Measurements from ENCODE around the gene GRM8.

Gene GRM8

DNA sequence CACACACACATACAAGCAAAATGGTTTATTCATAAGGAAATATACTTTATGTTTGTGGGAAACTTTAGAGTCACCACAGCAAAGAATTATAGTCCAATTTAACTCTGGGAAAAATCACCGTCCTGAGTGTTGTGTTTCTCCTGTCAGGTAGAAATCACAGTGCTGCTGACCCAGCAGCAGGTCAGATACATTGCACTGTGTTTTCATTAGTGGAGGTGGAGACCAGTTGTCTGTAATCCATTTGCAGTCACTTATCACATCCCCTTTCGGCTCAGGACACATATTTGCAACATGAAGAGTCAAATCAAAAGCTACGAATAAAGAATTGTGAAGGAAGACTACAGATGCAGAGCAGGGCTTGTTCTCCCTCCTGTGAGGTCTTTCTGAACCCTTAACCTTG lies 799.6 kb downstream of the GRM8 start:
- TF ChIP-seq ZNF274 (IDR thresholded peaks at IDR 0.05; ENCODE audit: low read depth, low read length), result no peak
- no peak overlapping the region for H3K4me3 ChIP-seq (ENCODE audit: low read length)

GRCh38 chr7:126450269-126450671 lies 802.5 kb downstream of the GRM8 start:
- no peak overlapping the region; the same call in 1 of the 2 replicates for H3K4me3 ChIP-seq (ENCODE audit: low read length)
- no peak for TF ChIP-seq ZNF274 (IDR thresholded peaks at IDR 0.05; ENCODE audit: low read depth, low read length)

- H3K4me3 ChIP-seq (ENCODE audit: low read length), result peak overlapping the region; percentile 13; the same call in 1 of the 2 replicates
- no peak for TF ChIP-seq ZNF274 (IDR thresholded peaks at IDR 0.05; ENCODE audit: low read depth, low read length)
These were observed 803.0 kb downstream of the GRM8 start for GRCh38 chr7:126449611-126450268.

DNA sequence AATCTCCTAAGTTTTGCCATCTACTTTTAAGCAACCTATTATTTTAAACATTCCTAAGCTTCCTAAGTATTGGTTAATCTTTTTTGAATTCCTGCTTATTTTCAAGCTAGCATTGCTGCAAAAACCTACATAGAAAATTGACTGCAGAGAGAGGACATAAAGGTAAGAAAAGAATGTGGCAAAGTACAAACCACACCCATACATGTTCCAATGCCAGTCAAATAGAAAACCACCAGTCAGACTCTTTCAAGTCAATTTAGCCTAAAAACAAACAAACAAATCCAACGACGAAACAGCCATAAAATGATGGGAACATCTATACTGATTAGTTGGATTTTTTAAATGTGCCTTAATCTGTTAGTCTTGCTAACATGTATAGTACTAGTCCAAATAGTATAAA lies 804.8 kb downstream of the GRM8 start:
- no peak overlapping the region for H3K4me3 ChIP-seq (ENCODE audit: low read length)
- TF ChIP-seq ZNF274 (IDR thresholded peaks at IDR 0.05; ENCODE audit: low read depth, low read length), result no peak

- no peak for TF ChIP-seq ZNF274 (IDR thresholded peaks at IDR 0.05; ENCODE audit: low read depth, low read length)
- no peak overlapping the region for H3K4me3 ChIP-seq (ENCODE audit: low read length)
These were observed 806.8 kb downstream of the GRM8 start for GRCh38 chr7:126445991-126446390.

DNA sequence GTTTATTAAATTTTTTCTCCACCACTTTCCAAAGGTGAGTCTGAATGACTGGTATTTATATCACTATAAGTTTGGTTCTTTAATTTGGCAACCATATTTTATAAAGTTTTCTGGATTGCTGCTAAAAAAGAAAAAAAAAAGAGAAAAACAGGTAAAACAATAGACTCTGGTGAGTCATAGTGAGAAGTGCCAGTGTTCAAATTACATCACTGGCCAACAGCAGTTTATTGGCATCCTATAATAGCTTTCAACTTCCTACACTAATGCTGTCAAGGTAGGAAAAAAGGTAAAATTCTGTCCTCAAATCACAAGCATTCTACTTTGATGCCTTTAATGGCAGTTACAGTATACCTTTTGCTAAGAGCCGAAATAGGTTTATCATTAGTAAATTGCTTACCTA lies 808.8 kb downstream of the GRM8 start:
- TF ChIP-seq ZNF274 (IDR thresholded peaks at IDR 0.05; ENCODE audit: low read depth, low read length), result no peak
- H3K4me3 ChIP-seq (ENCODE audit: low read length), result no peak overlapping the region

DNA sequence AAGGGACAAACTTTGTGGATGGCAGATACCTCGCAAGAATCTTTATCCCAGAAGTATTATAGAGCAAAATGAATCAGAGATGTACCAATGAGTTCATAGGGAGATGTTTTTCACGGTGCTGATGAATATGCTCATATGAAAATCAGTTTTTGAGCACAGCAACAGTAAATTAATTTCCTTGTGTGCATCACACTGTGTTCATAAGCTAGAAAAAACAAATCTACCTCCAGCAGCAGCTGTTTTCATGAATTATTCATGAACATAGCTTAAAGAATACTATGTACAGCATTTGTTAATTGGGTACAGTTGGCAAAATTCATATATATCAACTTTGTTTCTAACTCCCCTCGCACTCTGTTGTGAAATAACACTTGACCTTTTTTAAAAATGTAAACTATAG lies 809.8 kb downstream of the GRM8 start:
- no peak overlapping the region for H3K4me3 ChIP-seq (ENCODE audit: low read length)
- TF ChIP-seq ZNF274 (IDR thresholded peaks at IDR 0.05; ENCODE audit: low read depth, low read length), result no peak

- no peak overlapping the region for H3K4me3 ChIP-seq (ENCODE audit: low read length)
These were observed 811.0 kb downstream of the GRM8 start for GRCh38 chr7:126441745-126442144.

GRCh38 chr7:126440542-126440941 lies 812.2 kb downstream of the GRM8 start:
- no peak for TF ChIP-seq ZNF274 (IDR thresholded peaks at IDR 0.05; ENCODE audit: low read depth, low read length)
- H3K4me3 ChIP-seq (ENCODE audit: low read length), result no peak overlapping the region

More at GRCh38 chr7:126441745-126442144, 811.0 kb downstream of the GRM8 start:
- no peak for TF ChIP-seq ZNF274 (IDR thresholded peaks at IDR 0.05; ENCODE audit: low read depth, low read length)

GRCh38 chr7:126436213-126436868 lies 816.4 kb downstream of the GRM8 start:
- no peak overlapping the region for H3K4me3 ChIP-seq (ENCODE audit: low read length)
- TF ChIP-seq ZNF274 (IDR thresholded peaks at IDR 0.05; ENCODE audit: low read depth, low read length), result no peak

GRCh38 chr7:126426652-126427051 lies 826.1 kb downstream of the GRM8 start:
- TF ChIP-seq ZNF274 (IDR thresholded peaks at IDR 0.05; ENCODE audit: low read depth, low read length), result no peak

DNA sequence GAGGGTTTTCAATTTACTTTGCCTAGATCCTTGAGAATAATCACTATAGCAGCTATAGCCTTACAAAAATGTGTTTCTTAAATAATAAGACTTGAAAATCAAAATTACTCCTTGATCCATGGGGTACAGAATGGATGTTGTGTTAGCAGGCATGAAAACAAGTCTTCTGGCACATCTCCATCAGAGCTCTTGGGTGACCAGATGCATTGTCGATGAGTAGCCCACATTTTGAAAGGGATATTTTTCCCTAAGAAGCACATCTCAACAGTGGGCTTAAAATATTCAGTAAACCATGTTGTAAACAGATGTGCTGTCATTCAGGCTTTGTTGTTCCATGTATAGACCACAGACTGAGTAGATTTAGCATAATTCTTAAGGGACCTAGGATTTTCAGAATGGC lies 827.8 kb downstream of the GRM8 start:
- TF ChIP-seq ZNF274 (IDR thresholded peaks at IDR 0.05; ENCODE audit: low read depth, low read length), result no peak
- no peak overlapping the region for H3K4me3 ChIP-seq (ENCODE audit: low read length)

More at GRCh38 chr7:126426652-126427051, 826.1 kb downstream of the GRM8 start:
- no peak overlapping the region for H3K4me3 ChIP-seq (ENCODE audit: low read length)

DNA sequence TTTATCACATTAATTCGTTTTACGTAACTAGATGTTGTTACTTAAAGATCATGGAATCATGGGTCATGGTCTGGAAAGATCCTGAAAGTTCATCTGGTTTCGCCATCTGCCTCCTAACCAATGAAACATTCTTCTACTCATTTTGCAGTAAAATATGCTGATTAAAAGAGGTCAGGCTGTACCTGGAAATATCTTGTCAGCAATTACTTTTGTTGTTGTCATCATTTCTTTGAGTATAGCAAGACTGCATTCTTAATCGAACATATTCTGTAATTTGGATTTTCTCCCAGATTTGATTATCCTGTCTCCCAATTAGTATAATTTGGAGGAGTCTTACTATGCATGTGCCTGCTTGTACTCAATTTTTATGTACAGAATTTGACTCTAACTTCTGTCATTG lies 833.7 kb downstream of the GRM8 start:
- no peak for TF ChIP-seq ZNF274 (IDR thresholded peaks at IDR 0.05; ENCODE audit: low read depth, low read length)
- no peak overlapping the region for H3K4me3 ChIP-seq (ENCODE audit: low read length)

DNA sequence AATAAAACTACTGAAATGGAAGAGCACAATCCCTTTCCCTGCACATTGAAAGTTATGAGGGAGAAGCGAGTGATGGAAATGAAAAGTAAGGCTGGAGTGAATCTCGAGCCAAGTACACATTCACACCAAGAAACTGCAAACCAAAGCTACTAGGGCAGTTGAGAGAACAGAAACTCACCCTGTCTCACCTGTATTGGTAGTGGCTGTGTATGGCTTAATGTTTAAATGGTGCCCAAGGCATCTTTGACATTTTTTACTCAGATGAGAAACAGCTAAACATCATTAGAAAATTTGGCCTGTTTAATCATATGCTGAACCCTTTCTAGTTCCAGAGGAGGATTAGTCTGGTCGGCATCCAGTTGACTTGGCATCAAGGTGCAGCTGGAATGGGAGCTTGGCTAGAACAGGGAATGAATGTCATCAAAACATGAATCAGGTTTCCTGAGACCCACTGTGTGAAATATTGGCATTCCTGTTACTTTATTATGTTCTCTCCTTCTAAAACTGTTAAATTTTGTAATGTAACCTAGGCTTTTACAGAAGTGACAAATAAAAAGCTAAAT lies 840.8 kb downstream of the GRM8 start:
- TF ChIP-seq ZNF274 (IDR thresholded peaks at IDR 0.05; ENCODE audit: low read depth, low read length), result no peak
- no peak overlapping the region for H3K4me3 ChIP-seq (ENCODE audit: low read length)
